ENCODE measurements around the gene C10orf62. TPM values are rescaled to one million over a fixed set of nuclear protein-coding genes. Genes with fewer than 3 reads are reported as not detected.

C10orf62 gene
- total and polyA plus RNA-seq, 2 of the 13 experiments (the other 11 are each of a cell fraction or from before 2014, with no cell fraction given) = 0.61 to 1.6 TPM

GRCh38 chr10:97632949-97633884, 43.7 kb downstream of the C10orf62 start, which contains the start of gene MORN4 (continued):
- TF ChIP-seq UBTF (CRISPR knock-in tag; IDR thresholded peaks at IDR 0.05) (peak; percentile 85), ZSCAN31 (CRISPR knock-in tag; IDR thresholded peaks at IDR 0.05; ENCODE audit: low read depth) (peak; percentile 55; the same call in 1 of the 2 replicates), ARNT2 (CRISPR knock-in tag; IDR thresholded peaks at IDR 0.05; ENCODE audit: low read depth) (peak; percentile 48; the same call in 1 of the 2 replicates), NAIF1 (CRISPR knock-in tag; IDR thresholded peaks at IDR 0.05; ENCODE audit: borderline replicate concordance) (no peak), KMT2A (CRISPR knock-in tag; IDR thresholded peaks at IDR 0.05) (peak; percentile 77), ZFP36L2 (CRISPR knock-in tag; IDR thresholded peaks at IDR 0.05) (no peak), ARID2 (CRISPR knock-in tag; IDR thresholded peaks at IDR 0.05; ENCODE audit: borderline replicate concordance) (no peak), ZNF839 (CRISPR knock-in tag; IDR thresholded peaks at IDR 0.05; ENCODE audit: borderline replicate concordance) (peak; percentile 46; the same call in 1 of the 2 replicates), THAP11 (CRISPR knock-in tag; IDR thresholded peaks at IDR 0.05) (peak; percentile 87), BORCS8-MEF2B (CRISPR knock-in tag; IDR thresholded peaks at IDR 0.05) (peak; percentile 49; the same call in 1 of the 2 replicates), ZFY (CRISPR knock-in tag; IDR thresholded peaks at IDR 0.05) (peak; percentile 69), TIGD3 (CRISPR knock-in tag; IDR thresholded peaks at IDR 0.05; ENCODE audit: borderline replicate concordance) (no peak), AGO2 (optimal IDR thresholded peaks at IDR 0.05; ENCODE audit: low read depth, low read length) (peak; percentile 49), ZNF607 (CRISPR knock-in tag; IDR thresholded peaks at IDR 0.05; ENCODE audit: borderline replicate concordance) (0 out of 2 replicates have a peak, but pooled peaks have one; percentile 71), TBX3 (IDR thresholded peaks at IDR 0.05; ENCODE audit: borderline replicate concordance) (peak; percentile 52; the same call in 1 of the 2 replicates), ZNF564 (CRISPR knock-in tag; IDR thresholded peaks at IDR 0.05) (no peak), ZNF7 (CRISPR knock-in tag; IDR thresholded peaks at IDR 0.05) (no peak), RNF2 (conservative IDR thresholded peaks at IDR 0.05; ENCODE audit: low read depth) (no peak), FOXA3 (CRISPR knock-in tag; IDR thresholded peaks at IDR 0.05) (no peak), ZNF224 (CRISPR knock-in tag; IDR thresholded peaks at IDR 0.05) (no peak), ZNF891 (CRISPR knock-in tag; IDR thresholded peaks at IDR 0.05) (peak; percentile 66; the same call in 1 of the 2 replicates), NRL (CRISPR knock-in tag; IDR thresholded peaks at IDR 0.05; ENCODE audit: borderline replicate concordance) (0 out of 2 replicates have a peak, but pooled peaks have one; percentile 70), KDM3A (CRISPR knock-in tag; IDR thresholded peaks at IDR 0.05; ENCODE audit: low read depth) (no peak), ZNF225 (CRISPR knock-in tag; IDR thresholded peaks at IDR 0.05) (peak; percentile 85; the same call in 1 of the 2 replicates), GABPB1 (CRISPR knock-in tag; IDR thresholded peaks at IDR 0.05) (peak; percentile 77), ZNF235 (CRISPR knock-in tag; IDR thresholded peaks at IDR 0.05; ENCODE audit: borderline replicate concordance) (no peak), MTA1 (CRISPR knock-in tag; IDR thresholded peaks at IDR 0.05; ENCODE audit: borderline replicate concordance) (peak; percentile 49; the same call in 1 of the 2 replicates), AKAP8 (CRISPR knock-in tag; IDR thresholded peaks at IDR 0.05) (0 out of 2 replicates have a peak, but pooled peaks have one; percentile 40)
